ENCODE results near the gene CTRB2.
"Not testable (repeated sequence)": the region's sequence is repeated elsewhere in the genome, so short reads cannot be mapped to it uniquely, and the experiment has no call there.

CTRB2 gene

DNA sequence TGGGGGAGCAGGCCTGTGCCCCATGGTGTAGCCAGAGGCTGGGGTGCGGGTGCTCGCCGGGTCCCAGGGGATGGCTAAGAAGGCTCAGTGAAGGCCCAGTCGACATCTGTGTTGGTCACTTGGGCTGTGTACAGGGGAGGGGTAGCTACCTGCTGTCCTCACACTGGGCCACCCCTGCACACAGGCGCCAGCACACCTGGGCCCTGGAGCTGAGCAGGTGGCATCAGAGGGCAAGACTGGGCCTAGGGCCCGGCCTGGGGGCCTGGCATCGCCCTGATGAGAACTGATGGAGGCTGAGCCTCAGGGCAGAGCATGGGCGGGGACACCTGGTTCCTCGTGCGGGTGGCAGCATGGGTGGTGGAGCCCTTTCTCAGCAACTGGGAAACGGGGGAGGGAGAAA, 870 bp upstream of the CTRB2 start:
- DNase-seq (ENCODE audit: low read depth in 4 of 4, low spot score in 1 of 4) = no peak

DNA sequence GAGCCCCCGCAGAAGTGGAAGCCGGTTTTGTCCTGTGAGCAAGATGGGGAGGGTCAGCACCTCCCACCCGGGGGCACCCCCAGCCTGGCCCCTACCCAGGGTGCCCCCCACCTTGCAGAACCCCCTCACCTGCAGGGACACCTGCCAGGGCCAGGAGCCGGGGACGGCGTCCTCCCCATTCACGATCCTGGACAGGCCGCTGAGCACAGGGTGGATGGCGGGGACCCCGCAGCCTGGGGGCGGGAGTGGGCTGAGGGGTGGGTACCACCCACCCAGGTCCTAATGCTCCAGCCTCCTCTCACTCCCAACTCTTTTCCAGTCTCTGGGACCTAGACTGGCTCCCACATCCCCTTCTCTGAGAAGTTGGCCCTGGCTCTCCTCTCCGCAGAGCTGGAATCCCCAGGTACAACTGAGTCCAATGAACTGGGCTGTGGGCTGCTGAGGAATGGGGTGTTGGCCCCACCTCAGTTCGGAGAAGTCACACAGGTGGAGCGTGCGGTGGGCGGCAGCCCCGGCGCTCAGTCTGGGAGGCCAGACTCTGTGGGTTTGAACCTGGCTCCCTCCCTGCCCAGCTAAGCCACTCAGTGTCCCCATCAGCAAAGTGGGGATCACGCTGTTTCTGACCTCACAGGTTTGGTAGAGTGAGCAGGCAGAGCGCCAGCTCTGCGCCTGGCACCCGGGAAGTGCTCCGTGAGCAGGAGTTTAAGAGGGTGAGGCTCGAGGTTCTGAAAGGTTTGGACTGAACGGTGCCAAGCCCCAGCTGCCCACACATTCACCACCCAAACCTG, 806 bp downstream of the CTRB2 start:
- DNase-seq (ENCODE audit: low read depth in 4 of 4, low spot score in 1 of 4) = not testable (repeated sequence)

DNA sequence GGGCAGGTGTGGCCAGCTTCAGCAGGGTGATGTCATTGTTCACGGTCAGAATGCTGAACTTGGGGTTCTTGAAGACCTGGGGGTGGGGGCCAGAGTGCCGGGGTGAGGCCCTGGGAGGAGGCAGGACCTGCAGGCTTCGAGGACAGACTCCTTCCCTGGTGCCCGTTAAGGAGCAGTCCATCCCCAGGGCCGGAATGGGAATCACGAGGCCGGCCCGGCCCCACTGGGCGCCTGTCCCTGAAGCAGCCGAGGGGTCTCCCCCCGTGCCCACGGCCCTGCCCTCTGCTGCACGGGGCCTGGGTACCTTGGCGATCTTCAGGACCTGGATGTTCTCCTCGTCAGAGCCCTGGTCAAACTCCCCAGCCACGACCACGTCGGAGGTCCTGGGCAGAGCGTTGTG, 1.5 kb downstream of the CTRB2 start:
- DNase-seq (ENCODE audit: low read depth in 4 of 4, low spot score in 1 of 4) = not testable (repeated sequence)

DNA sequence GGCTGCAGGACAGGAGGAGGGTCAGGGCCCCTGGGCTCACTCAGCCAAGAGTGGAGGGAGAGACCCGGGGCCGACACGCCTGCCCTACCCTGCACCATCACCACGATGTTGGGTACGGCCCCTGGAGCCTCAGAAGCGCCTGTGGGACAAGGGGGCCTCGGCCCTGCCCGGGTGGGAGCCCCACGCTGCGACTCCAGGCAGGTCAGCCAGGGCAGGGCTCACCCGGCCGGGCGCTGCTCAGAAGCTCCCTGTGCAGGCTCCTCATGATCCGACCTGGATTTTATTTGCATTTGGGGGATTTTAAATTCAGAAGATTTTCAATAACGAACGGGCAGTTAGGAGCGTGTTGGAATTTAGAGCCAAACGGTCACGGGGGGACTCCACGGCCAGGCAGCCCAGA, 2.1 kb downstream of the CTRB2 start:
- DNase-seq (ENCODE audit: low read depth in 4 of 4, low spot score in 1 of 4) = not testable (repeated sequence)

DNA sequence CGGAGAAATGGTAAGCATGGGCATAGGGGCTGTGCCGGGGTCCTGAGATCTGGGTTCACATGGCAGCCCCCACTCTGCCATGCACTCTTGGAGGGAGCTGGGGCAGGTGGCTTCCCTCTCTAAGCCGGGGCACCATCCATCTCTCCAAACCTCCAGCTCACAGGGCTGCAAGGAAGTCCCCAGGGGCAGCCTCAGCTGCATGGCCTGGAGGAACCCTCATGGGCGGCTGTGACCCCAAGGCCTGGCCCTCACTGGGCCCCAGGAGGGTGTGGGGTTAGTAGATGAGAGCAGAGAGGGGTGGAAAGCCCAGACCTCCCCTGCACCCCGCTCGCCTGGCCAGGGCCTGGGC, 2.6 kb downstream of the CTRB2 start:
- DNase-seq (ENCODE audit: low read depth in 4 of 4, low spot score in 1 of 4) = no peak

DNA sequence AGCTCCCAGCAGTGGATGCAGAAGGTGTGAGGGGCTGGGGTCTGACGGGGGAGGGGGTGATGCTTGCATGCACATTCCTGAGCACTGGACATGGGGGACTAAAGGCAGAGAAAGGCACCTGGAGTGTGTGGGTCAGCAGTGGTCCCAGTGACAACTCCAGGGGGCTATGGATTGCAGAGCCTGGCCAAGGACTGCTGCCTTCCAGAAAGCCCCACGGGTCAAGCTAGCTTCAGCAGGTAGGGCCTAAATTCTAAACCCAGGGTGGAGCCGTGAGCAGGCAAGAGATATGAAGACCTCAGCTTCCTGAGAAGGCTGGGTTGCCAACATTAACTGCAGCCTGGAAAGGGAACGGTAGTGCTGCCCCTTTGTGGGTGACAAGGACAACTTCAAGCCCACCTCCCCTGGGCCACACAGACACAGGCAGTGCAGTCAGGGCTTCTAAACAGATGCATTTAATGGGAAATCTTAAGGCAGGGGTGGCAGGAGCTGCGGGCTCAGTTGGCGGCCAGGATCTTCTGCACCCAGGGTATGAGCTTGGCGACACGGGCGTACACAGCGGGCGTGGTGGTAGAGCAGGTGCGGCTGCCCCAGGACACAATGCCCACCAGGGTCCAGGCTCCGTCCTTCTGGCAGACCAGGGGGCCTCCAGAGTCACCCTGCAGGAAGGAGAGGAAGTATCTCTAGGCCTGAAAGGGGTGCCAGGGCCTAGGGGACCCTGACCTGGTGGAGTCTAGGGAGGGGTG, 3.1 kb downstream of the CTRB2 start:
- no peak for DNase-seq (ENCODE audit: low read depth in 4 of 4, low spot score in 1 of 4)

DNA sequence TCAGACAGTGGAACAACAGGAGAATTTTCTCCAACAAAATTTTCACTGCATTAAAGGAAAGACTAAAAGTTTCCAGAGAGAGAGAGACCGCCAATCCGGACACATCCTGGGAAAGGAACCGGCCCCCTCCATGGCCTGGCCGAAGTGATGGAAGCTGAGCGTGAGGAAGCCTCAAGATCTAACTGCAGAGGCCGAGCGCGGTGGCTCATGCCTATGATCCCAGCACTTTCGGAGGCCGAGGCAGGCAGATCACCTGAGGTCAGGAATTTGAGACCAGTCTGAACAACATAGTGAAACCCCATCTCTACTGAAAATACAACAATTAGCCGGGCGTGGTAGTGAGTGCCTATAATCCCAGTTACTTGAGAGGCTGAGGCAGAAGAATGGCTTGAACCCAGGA, 3.9 kb downstream of the CTRB2 start:
- DNase-seq (ENCODE audit: low read depth in 4 of 4, low spot score in 1 of 4) = no peak

DNA sequence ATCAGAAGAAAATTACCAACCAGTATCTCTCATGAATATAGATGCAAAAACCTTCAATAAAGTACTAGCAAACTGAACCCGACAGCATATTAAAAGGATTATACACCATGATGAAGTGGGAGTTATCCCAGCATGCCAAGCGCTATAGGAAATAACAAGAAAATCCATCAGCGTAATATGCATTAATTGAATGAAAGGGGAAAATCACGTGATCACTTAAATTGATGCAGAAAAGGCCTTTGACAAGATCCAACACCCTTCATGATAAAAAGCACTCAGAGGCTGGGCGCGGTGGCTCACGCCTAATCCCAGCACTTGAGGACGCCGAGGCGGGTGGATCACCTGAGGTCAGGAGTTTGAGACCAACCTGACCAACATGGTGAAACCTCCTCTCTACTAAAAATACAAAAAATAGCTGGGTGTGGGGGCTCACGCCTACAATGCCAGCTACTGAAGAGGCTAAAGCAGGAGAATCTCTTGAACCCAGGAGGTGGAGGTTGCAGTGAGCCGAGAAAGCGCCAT, 4.8 kb downstream of the CTRB2 start:
- DNase-seq (ENCODE audit: low read depth in 4 of 4, low spot score in 1 of 4) = no peak

DNA sequence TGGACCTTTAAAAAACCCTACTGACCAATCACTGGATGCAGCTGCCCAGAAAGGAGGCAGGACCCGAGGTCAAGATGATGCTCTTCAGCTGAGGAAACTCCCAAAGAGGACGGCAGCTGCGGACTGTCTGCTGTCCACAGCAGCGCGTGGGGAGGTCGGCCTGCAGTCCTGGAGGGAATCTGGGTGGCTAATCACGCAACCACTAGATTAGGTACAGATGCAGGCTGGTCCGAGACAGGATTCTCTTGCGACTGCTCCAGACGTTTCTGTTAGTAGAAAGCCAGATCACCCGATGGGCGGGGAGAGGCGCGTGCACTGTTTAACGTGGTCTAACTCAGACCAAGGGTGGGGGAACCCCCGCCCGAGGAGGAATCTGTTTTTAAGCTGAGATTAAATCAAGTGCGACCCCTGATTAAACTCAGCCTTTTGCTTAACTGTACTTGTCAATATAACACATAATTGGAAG, 8.8 kb downstream of the CTRB2 start:
- DNase-seq (ENCODE audit: low read depth in 4 of 4, low spot score in 1 of 4) = no peak

DNA sequence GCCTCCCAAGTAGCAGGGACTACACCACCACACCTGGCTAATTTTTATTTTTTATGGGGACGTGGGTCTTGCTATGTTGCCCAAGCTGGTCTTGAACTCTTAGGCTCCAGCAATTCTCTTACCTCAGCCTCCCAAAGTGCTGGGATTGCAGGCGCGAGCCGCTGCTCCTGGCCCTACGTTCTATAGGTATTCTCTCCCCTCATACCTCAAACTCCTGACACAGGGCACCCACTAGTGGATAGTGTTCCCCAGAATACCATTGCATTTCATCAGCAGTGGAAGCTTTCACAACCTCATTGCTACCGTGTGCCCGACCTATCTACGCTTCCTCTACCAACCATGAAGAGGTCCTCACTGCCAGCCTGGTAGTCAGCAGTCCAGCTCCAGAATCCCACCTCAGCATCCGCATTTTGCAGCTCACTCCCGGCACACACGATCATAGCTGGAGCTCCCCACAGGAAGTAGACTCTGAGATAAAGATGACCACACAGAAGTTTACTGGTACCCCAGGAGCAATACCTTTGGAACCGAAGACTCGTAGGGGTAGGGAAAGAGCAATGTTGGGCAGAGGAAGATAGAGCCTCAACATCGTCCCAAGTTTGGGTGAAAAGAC, 9.3 kb downstream of the CTRB2 start:
- no peak for DNase-seq (ENCODE audit: low read depth in 4 of 4, low spot score in 1 of 4)

DNA sequence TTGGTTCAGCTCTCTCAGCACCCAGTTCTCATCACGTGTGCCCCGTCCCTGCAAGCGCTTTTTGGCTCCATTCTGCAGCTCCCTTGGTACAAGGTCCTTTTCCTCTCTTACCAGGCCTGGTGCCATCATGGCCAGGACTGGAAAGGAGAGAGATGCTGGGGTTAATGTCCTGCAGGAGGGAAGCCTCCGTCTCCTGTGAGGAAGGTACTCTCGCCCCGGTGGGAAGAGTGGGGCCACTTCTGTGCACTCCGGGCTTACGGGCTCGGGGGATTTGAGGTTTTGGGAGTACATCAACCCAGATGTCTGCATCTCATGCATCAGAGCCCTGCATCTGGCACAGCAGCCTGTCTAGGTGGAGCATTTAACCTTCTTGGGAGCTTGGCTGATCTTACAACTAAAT, 10.1 kb downstream of the CTRB2 start:
- DNase-seq (ENCODE audit: low read depth in 4 of 4, low spot score in 1 of 4) = no peak

DNA sequence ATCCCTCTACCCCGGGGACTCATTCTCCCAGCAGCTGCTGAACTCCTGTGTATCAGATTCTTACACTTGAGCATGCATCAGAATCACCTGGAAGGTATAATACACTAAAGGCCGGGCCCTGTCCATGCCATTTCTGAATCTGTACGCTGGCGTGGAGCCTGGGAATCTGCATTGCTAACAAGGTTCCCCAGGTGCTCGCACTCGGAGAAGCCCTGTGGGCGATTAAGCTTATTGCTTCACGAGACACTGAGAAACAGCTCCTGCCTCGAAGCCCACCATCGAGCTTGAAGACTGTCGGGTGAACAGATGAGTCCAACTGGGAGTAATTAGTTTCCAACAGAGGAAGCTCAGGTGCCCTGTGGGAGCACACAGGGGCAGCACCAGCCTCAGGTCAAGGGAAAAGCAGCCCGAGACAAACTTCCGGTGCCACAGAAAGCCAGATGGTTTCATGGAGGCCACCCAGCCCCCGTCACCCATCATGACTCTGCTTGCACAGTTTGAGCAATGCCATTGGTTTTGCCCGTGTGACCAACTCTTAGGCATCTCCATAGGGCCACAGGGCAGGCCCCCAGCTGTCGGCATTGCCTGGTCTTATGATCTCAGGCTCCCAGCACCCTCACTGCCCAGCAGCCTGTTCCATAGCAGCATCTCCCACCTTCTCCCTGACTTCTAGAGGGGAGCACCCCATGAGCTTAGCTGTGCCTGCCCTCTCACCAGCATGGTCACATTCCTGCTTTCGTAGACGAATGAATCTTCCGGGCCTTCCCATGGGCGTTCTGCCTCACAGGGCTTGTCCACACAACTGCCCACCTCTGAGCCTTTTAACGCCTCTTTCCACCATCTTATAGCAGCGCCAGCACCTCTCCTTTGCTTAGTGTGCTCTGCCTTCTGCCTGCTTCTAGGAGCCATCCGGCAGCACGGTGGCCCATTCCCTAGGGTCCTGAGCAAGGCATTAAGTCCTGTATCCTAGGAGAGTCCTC, 10.9 kb downstream of the CTRB2 start:
- no peak for DNase-seq (ENCODE audit: low read depth in 4 of 4, low spot score in 1 of 4)

DNA sequence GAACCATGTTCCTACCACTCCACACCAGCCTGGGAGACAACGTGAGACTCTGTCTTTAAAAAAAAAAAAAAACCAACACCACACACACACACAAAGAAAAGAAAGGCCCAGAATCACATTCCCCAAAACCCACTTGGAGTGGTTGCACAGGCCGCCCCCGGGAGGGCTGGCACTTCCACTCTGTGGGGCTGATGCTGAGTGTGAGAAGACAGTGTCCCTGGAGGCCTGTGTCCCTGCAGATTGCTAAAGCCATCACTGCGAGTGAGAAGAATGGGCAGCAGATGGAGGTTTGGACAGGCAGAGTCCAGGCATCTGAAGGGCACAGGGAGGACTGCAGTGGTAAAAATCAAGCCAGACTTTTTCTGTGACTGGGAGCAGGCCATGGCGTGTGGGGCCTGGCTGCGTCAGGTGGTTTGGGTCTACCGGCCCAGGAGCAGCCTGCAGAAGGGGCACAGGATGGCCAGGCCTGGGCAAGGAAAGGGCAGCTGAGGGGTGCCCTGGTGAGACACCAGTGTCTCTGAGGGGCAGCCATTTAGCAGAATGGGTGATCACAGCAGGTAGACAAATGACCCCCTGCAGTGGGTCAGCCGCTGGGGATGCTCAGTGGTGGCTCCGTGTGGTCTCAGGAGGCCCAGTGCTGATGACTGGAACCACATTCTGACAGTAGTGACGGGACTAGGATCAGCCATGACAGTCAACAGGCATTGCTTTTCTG, 13.1 kb downstream of the CTRB2 start:
- DNase-seq (ENCODE audit: low read depth in 4 of 4, low spot score in 1 of 4) = no peak

DNA sequence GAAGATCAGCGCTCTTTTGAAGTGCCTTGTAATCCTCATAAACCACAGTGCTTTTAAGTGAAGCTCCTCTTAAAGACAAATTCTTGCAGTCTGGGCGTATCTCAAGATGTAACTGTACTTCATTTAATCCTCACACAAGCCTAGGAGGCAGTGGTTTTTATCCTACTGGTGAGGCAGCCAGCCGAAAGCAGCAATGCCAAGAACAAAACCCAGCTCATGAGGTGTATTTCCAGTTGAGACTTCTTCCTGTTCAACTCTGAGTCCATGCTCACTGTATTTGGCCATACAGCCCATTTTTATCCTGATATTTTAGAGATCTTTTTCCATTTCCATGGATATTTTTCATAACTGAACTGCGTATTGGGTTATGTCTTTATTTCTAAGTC, 13.7 kb downstream of the CTRB2 start:
- no peak for DNase-seq (ENCODE audit: low read depth in 4 of 4, low spot score in 1 of 4)

DNA sequence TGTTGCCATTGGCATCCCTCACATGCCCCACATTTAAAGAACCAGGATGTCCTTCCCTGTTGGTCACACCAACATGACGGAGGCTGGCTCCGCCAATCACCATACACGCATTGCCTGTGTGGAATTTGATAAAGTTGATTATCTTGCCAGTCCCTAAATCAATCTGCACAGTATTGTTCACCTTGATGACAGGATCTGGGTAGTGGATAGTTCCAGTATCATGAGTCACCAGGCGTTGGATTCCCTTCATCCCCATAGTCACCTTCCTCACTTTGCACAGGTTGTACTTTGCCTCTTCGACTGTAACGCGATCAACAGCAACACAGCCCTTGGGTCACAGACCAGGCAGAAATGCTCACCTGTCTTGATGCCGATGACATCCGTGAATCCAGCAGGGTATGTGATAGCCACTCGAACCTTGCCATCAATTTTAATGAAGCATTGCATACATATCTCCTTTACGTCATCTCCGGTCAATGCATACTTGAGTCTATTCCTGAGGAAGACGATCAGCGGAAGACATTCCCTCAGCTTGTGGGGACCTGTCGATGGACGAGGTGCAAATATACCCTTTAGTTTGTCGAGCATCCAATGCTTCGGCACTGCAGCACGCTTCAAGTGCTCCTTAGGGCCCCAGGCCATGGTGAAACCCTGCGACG, 14.2 kb downstream of the CTRB2 start:
- DNase-seq (ENCODE audit: low read depth in 4 of 4, low spot score in 1 of 4) = no peak

DNA sequence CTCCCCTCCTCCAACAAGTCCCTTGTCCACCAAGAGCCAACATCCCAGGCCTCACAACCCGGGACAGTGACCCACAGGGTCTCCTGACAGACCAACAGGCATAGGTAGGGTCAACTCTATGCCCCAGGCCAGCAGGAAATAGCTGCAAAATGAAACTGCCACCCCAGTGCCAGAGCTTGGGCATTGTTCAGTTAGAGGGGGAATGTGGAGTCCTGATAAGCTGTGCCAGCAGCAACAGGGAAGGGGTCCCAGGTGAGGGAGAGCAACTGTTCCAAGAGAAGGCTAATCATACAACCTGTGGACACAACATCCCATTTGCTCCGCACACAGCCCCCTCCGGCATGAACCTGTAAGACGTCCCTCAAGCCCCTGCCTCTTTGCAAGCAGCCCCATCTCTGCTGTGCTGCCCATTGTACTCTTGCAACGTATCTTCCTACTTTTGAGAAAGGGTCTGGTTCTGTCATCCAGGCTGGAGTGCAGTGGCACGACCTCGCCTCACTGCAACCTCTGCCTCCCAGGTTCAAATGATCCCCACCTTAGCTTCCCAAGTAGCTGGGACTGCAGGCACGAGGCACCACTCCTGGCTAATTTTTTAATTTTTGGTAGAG, 17.2 kb downstream of the CTRB2 start:
- no peak for DNase-seq (ENCODE audit: low read depth in 4 of 4, low spot score in 1 of 4)

DNA sequence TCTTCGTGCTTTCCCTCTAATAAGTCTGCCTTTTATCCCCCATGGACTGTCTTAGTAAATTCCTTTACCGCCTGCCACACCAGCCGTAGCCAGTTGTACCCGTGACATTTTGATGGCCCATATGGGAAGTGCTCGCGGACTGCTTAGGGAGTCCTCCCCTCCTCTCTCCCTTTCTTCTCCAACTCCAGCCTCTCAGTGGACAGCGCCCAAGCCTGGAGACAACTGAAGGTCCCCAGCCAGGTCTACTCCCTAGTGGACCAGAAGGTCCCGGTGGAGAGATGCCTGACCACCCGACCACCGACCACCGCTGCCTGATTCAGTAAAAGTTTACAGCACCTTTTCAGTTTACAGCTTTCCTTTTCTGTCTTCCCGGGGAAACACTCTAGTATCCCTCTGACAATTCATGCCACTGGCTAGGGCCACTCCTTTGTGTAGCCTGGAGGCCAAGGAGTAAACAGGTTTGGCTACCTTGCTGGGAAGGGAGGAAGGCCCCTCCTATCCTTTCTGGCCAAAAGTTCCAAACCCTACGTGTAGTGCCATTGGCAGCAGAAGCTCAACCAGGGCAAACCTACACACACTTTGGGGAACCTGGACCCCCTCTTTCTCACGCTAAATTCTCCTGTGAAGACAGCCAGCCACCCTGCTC, 18.0 kb downstream of the CTRB2 start:
- no peak for DNase-seq (ENCODE audit: low read depth in 4 of 4, low spot score in 1 of 4)

DNA sequence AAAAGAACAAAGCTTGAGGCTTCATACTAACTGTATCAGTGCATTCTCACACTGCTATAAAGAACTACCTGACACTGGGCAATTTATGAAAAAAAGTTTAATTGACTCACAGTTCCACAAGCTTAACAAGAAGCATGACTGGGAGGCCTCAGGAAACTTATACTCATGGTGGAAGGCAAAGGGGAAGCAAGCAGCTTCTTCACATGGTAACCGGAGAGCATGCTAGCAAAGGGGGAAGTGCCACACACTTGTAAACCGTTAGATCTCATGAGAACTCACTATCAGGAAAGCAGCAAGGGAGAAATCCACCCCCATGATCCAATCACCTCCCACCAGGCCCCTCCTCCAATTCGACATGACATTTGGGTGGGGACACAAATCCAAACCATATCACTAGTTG, 25.3 kb downstream of the CTRB2 start:
- no peak for DNase-seq (ENCODE audit: low read depth in 4 of 4, low spot score in 1 of 4)

DNA sequence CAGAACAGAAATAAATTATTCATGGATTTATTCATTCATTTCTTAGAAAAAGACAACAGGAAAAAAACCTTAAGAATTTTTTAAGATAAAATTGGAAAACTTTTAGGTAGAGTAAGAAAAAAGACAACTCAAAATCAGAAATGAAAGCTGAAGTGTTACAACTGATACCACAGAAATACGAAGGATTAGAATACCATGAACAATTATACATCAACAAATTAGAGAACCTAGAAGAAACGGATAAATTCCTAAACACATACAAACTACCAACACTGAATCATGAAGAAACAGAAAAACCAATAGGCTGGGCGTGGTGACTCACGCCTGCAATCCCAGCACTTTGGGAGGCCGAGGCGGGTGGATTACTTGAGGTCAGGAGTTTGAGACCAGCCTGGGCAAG, 27.8 kb downstream of the CTRB2 start:
- DNase-seq (ENCODE audit: low read depth in 4 of 4, low spot score in 1 of 4) = no peak
